Measurements from ENCODE around the gene PCSK9.

Gene PCSK9

DNA sequence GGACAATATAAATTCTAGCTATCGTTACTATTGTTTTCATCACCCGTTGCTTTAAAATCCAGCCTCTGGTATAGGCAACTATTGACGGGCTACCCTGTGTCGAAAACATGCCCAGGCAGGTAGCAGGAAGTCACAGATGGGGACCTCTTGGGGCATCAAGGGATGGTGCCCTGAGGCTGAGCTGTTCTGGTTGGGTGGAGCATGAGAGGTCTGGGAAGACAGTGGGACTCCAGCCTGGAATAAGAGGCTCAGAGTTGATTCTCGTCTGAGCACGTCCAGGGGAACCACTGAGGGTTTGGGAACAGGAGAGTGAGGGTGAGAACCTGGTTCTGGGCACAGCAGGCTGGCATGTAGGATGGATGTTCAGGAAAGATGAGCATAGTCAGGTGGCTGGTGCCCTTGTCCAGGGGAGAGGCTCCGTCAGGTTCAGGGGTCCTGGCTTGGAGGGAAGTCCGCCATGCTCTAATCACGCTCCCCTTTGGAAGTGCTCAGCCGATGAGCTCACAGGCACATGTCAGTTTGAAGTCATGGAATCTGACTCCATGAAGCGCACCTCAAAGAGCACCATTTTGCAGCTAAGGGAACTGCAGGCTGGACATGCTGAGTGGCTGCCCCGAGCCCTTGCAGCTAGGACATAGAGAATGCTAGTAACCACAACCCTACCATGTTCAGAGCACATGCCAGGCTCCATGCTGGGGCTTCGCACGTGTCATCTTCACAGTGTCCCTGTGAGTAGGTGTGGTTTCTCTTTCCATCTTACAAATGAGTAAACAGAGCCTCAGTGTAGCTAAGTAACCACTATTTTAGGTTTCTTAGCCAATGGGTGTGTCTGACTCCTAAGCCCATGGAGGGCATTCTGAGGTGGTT, 21.0 kb downstream of the PCSK9 start:
- H3K4me3 ChIP-seq (ENCODE audit: low read depth, low read length), result no peak overlapping the region
- no peaks in the 10 kb centered on the region for H3K9me3 ChIP-seq (ENCODE audit: control insufficient read depth, insufficient read depth, low read length)
- no peaks in the 10 kb centered on the region for H3K4me1 ChIP-seq (ENCODE audit: control insufficient read depth, insufficient read depth, low read length)
- no peak overlapping the region for H3K9ac ChIP-seq (ENCODE audit: low read depth, low read length)
- H3K27ac ChIP-seq (ENCODE audit: low read depth, low read length), result no peak overlapping the region
- peaks cover 82% of the 10 kb centered on the region for H3K36me3 ChIP-seq (ENCODE audit: control insufficient read depth, insufficient read depth, low read length)
- H3K27me3 ChIP-seq (ENCODE audit: control insufficient read depth, insufficient read depth, low read length), result no peaks in the 10 kb centered on the region

DNA sequence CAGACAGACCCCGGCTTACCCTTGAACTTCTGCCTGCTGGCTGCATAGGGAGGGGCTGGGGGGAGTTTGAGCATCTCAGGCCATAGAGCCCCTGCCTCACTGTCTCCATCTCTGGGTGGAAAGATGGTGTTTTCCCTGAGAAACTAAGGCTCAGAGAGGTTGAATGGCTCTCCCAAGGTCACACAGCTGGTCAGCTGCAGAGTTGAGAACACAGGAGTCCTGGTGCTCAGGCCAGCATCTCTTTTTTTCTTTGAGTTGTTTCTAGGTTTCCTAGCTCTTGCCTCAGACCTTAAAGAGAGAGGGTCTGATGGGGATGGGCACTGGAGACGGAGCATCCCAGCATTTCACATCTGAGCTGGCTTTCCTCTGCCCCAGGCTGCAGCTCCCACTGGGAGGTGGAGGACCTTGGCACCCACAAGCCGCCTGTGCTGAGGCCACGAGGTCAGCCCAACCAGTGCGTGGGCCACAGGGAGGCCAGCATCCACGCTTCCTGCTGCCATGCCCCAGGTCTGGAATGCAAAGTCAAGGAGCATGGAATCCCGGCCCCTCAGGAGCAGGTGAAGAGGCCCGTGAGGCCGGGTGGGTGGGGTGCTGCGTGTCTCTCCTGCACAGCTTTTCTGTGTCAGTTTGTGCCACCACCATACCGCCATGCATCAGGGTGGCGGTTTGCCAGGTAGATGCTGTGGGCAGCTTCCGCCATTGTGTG, 21.8 kb downstream of the PCSK9 start:
- no peak overlapping the region for H3K27ac ChIP-seq (ENCODE audit: low read depth, low read length)
- no peaks in the 10 kb centered on the region for H3K4me1 ChIP-seq (ENCODE audit: control insufficient read depth, insufficient read depth, low read length)
- H3K9me3 ChIP-seq (ENCODE audit: control insufficient read depth, insufficient read depth, low read length), result no peaks in the 10 kb centered on the region
- no peak overlapping the region for H3K9ac ChIP-seq (ENCODE audit: low read depth, low read length)
- peaks cover 90% of the 10 kb centered on the region for H3K36me3 ChIP-seq (ENCODE audit: control insufficient read depth, insufficient read depth, low read length)
- no peaks in the 10 kb centered on the region for H3K27me3 ChIP-seq (ENCODE audit: control insufficient read depth, insufficient read depth, low read length)
- H3K4me3 ChIP-seq (ENCODE audit: low read depth, low read length), result no peak overlapping the region

DNA sequence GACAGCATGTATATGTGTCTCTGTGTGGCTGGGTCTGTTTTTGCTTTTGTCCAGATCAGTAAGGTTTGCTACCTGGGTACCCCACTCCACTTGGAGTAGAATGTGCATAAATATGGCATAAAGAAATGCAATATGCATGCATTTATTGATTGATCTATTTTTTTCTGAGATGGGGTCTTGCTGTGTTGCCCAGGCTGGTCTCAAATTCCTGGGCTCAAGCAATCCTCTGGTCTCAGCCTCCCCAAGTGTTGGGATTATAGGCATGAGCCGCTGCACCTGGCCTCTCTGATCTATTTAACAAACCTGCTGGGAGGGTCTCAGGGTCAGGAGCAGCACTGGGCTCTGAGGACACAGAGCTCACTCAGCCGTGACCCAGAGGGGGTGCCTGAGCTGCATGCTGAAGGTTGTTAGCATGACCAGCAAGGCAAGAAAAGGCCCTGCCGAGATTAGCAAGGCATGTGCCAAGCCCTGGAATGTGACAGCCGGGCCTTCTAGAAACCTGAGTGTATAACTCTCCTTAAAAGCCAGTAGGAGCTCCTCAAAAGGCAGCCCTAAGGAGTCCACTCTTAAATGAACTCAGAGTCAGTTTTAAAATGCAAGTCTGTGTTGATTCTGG, 22.5 kb downstream of the PCSK9 start:
- H3K9me3 ChIP-seq (ENCODE audit: control insufficient read depth, insufficient read depth, low read length), result no peaks in the 10 kb centered on the region
- no peaks in the 10 kb centered on the region for H3K27me3 ChIP-seq (ENCODE audit: control insufficient read depth, insufficient read depth, low read length)
- no peak overlapping the region for H3K4me3 ChIP-seq (ENCODE audit: low read depth, low read length)
- no peaks in the 10 kb centered on the region for H3K4me1 ChIP-seq (ENCODE audit: control insufficient read depth, insufficient read depth, low read length)
- peaks cover 92% of the 10 kb centered on the region for H3K36me3 ChIP-seq (ENCODE audit: control insufficient read depth, insufficient read depth, low read length)
- no peak overlapping the region for H3K27ac ChIP-seq (ENCODE audit: low read depth, low read length)
- H3K9ac ChIP-seq (ENCODE audit: low read depth, low read length), result no peak overlapping the region

DNA sequence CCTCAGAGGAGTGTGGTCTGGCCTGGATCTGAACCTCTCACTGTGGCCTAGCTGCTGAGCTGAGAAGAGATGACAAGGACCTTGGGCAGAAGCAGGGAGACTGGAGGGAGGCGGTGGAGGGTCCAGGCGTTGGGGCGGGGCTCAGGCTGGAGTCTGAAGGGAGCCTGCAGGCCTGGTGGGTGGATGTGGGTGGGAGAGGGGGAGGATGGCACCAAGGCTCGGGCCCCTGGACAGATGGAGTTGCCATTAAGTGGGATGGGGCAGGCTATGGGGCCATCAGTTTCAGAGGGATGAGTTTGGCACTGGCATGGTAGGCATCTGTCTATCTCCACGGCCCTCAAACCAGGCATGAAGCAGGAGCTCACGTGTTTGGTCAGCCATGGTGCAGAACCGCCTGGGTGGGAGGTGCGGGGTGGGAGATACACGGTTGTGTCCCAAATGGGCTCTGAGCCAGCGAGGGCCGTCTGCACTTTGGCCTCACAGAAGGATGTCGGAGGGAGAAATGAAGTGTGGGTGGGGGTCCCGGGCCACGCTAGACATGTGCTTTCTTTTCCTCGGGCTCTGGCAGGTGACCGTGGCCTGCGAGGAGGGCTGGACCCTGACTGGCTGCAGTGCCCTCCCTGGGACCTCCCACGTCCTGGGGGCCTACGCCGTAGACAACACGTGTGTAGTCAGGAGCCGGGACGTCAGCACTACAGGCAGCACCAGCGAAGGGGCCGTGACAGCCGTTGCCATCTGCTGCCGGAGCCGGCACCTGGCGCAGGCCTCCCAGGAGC, 23.6 kb downstream of the PCSK9 start:
- Histone ChIP-seq H3K27me3 (ENCODE audit: control insufficient read depth, insufficient read depth, low read length) (no peaks in the 10 kb centered on the region), H3K36me3 (ENCODE audit: control insufficient read depth, insufficient read depth, low read length) (peaks cover 90% of the 10 kb centered on the region), H3K27ac (ENCODE audit: low read depth, low read length) (no peak overlapping the region), H3K9me3 (ENCODE audit: control insufficient read depth, insufficient read depth, low read length) (no peaks in the 10 kb centered on the region), H3K4me1 (ENCODE audit: control insufficient read depth, insufficient read depth, low read length) (no peaks in the 10 kb centered on the region), H3K4me3 (ENCODE audit: low read depth, low read length) (no peak overlapping the region), H3K9ac (ENCODE audit: low read depth, low read length) (no peak overlapping the region)

DNA sequence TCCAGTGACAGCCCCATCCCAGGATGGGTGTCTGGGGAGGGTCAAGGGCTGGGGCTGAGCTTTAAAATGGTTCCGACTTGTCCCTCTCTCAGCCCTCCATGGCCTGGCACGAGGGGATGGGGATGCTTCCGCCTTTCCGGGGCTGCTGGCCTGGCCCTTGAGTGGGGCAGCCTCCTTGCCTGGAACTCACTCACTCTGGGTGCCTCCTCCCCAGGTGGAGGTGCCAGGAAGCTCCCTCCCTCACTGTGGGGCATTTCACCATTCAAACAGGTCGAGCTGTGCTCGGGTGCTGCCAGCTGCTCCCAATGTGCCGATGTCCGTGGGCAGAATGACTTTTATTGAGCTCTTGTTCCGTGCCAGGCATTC, 24.2 kb downstream of the PCSK9 start:
- no peaks in the 10 kb centered on the region for H3K4me1 ChIP-seq (ENCODE audit: control insufficient read depth, insufficient read depth, low read length)
- no peak overlapping the region for H3K27ac ChIP-seq (ENCODE audit: low read depth, low read length)
- H3K36me3 ChIP-seq (ENCODE audit: control insufficient read depth, insufficient read depth, low read length), result peaks cover 90% of the 10 kb centered on the region
- H3K9me3 ChIP-seq (ENCODE audit: control insufficient read depth, insufficient read depth, low read length), result no peaks in the 10 kb centered on the region
- no peaks in the 10 kb centered on the region for H3K27me3 ChIP-seq (ENCODE audit: control insufficient read depth, insufficient read depth, low read length)
- H3K9ac ChIP-seq (ENCODE audit: low read depth, low read length), result no peak overlapping the region
- no peak overlapping the region for H3K4me3 ChIP-seq (ENCODE audit: low read depth, low read length)

DNA sequence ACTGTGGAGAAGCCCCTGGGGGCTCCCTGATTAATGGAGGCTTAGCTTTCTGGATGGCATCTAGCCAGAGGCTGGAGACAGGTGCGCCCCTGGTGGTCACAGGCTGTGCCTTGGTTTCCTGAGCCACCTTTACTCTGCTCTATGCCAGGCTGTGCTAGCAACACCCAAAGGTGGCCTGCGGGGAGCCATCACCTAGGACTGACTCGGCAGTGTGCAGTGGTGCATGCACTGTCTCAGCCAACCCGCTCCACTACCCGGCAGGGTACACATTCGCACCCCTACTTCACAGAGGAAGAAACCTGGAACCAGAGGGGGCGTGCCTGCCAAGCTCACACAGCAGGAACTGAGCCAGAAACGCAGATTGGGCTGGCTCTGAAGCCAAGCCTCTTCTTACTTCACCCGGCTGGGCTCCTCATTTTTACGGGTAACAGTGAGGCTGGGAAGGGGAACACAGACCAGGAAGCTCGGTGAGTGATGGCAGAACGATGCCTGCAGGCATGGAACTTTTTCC, 24.8 kb downstream of the PCSK9 start:
- Histone ChIP-seq H3K9me3 (ENCODE audit: control insufficient read depth, insufficient read depth, low read length) (no peaks in the 10 kb centered on the region), H3K27me3 (ENCODE audit: control insufficient read depth, insufficient read depth, low read length) (no peaks in the 10 kb centered on the region), H3K9ac (ENCODE audit: low read depth, low read length) (no peak overlapping the region), H3K27ac (ENCODE audit: low read depth, low read length) (no peak overlapping the region), H3K4me3 (ENCODE audit: low read depth, low read length) (no peak overlapping the region), H3K36me3 (ENCODE audit: control insufficient read depth, insufficient read depth, low read length) (peaks cover 90% of the 10 kb centered on the region), H3K4me1 (ENCODE audit: control insufficient read depth, insufficient read depth, low read length) (no peaks in the 10 kb centered on the region)

DNA sequence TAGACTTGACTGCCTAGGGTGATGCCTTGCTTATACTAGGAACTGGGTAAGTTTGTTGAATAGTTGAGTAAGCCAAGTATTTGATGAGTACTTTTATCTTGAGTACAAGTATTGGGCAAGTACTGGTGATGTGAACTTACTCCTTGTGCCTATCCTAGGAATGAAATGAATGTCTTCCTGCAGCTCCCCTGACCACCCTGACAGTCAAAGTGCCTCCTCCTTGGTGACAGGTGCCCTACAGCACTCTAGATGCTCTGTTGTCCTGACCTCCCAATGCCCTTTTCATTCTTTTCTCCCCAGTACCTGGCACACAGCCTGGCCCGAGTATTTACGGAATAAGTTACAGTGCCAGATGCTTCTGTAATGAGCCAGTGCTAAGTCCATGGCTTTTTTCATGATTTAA, 25.5 kb downstream of the PCSK9 start:
- Histone ChIP-seq H3K9ac (ENCODE audit: low read depth, low read length) (no peak overlapping the region), H3K9me3 (ENCODE audit: control insufficient read depth, insufficient read depth, low read length) (no peaks in the 10 kb centered on the region), H3K27ac (ENCODE audit: low read depth, low read length) (no peak overlapping the region), H3K36me3 (ENCODE audit: control insufficient read depth, insufficient read depth, low read length) (peaks cover 86% of the 10 kb centered on the region), H3K4me1 (ENCODE audit: control insufficient read depth, insufficient read depth, low read length) (no peaks in the 10 kb centered on the region), H3K4me3 (ENCODE audit: low read depth, low read length) (no peak overlapping the region), H3K27me3 (ENCODE audit: control insufficient read depth, insufficient read depth, low read length) (no peaks in the 10 kb centered on the region)

DNA sequence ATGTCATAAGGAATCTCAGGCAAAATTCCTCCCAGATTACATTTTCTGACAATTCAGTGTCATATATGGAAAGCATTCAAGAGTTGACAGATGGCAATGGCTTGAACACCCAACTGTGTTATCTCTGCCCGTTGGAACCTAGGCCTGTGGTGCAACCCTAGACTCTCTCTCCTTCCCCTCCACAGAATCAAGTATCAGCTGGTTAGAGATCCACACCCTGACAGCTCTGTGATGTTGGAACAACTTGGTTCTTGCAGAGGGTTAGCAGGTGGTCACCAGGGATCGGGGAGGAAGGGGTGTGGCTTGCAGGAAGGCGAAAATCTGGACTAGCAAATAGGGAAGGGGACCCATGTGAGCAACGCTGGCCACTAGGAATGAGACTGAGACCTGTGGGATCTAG, 26.3 kb downstream of the PCSK9 start:
- Histone ChIP-seq H3K27me3 (ENCODE audit: control insufficient read depth, insufficient read depth, low read length) (no peaks in the 10 kb centered on the region), H3K9me3 (ENCODE audit: control insufficient read depth, insufficient read depth, low read length) (no peaks in the 10 kb centered on the region), H3K4me3 (ENCODE audit: low read depth, low read length) (no peak overlapping the region), H3K4me1 (ENCODE audit: control insufficient read depth, insufficient read depth, low read length) (no peaks in the 10 kb centered on the region), H3K36me3 (ENCODE audit: control insufficient read depth, insufficient read depth, low read length) (peaks cover 88% of the 10 kb centered on the region), H3K9ac (ENCODE audit: low read depth, low read length) (no peak overlapping the region), H3K27ac (ENCODE audit: low read depth, low read length) (no peak overlapping the region)

DNA sequence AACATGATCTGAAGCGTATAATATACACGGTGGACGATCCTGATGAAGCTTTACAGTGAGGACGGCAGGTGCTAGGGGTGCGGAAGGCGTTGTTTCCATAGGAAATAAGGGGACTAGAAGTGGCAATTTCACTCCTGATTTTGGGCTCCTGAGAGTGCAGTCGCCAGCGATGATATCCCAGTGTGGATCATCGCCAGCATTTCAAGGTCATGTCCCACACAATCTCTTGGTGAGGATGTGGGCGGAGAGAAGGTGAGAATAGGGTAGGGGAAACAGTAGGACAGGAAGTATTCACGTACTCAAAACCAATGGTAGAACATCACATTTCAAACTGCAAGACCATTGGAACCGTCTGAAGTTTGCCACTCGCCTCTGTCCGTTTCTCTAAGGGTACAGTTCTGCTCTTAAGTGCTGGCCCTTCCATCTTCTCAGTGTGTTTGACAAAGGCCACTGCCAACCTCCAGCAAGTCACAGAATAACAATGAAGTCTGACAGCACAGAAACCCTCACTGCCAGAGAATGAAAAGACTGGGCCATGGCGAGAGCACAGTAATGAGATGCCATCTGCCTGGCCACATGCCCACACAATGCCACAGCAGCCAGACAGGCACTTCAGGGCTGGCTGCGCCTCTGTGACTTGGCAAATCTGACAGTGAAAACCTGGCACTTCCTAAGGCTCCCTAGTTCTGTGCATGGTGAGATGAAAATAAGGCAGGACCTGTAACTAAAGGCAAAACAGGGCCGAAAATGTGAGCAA, 27.9 kb downstream of the PCSK9 start:
- Histone ChIP-seq H3K4me3 (ENCODE audit: low read depth, low read length) (no peak overlapping the region), H3K9me3 (ENCODE audit: control insufficient read depth, insufficient read depth, low read length) (no peaks in the 10 kb centered on the region), H3K27ac (ENCODE audit: low read depth, low read length) (no peak overlapping the region), H3K9ac (ENCODE audit: low read depth, low read length) (no peak overlapping the region), H3K27me3 (ENCODE audit: control insufficient read depth, insufficient read depth, low read length) (no peaks in the 10 kb centered on the region), H3K4me1 (ENCODE audit: control insufficient read depth, insufficient read depth, low read length) (no peaks in the 10 kb centered on the region), H3K36me3 (ENCODE audit: control insufficient read depth, insufficient read depth, low read length) (peaks cover 87% of the 10 kb centered on the region)

DNA sequence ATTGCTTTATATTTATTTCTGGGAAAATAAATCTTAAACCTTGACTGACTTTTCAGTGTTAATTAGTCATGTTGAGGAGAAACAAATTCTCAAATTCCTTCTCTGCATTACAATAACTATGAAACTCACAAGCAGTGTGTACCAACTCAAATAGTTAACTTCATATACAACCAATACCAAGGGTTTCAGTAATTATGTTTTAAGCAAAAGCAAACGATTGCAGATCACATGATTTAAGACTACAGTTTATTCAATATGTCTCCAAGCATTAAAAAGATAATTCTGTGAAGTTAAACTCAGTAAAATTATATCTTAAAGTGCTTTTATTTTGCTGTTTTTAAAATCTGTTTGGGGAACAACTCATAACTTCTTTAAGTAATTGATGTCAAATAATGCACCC, 28.6 kb downstream of the PCSK9 start:
- no peak overlapping the region for H3K4me3 ChIP-seq (ENCODE audit: low read depth, low read length)
- peaks cover 89% of the 10 kb centered on the region for H3K36me3 ChIP-seq (ENCODE audit: control insufficient read depth, insufficient read depth, low read length)
- H3K9ac ChIP-seq (ENCODE audit: low read depth, low read length), result no peak overlapping the region

More for the DNA sequence above, 28.6 kb downstream of the PCSK9 start:
- H3K27me3 ChIP-seq (ENCODE audit: control insufficient read depth, insufficient read depth, low read length), result no peaks in the 10 kb centered on the region
- no peak overlapping the region for H3K27ac ChIP-seq (ENCODE audit: low read depth, low read length)
- H3K4me1 ChIP-seq (ENCODE audit: control insufficient read depth, insufficient read depth, low read length), result no peaks in the 10 kb centered on the region
- H3K9me3 ChIP-seq (ENCODE audit: control insufficient read depth, insufficient read depth, low read length), result no peaks in the 10 kb centered on the region

Measured in HUES48 (cell line).